ENCODE measurements around the gene INCENP.
"Not testable (repeated sequence)": the region's sequence is repeated elsewhere in the genome, so short reads cannot be mapped to it uniquely, and the experiment has no call there.

Gene INCENP

GRCh38 chr11:62123669-62124185, at the start of gene INCENP:
Gene INCENP, plus strand, starts transcription at chr11:62124011. Its CDS starts 4,151 bp downstream, at chr11:62128162.
- DNase-seq (ENCODE audit: low read depth in 3 of 3), result peak; percentile 89 to 92 (median 90)

DNA sequence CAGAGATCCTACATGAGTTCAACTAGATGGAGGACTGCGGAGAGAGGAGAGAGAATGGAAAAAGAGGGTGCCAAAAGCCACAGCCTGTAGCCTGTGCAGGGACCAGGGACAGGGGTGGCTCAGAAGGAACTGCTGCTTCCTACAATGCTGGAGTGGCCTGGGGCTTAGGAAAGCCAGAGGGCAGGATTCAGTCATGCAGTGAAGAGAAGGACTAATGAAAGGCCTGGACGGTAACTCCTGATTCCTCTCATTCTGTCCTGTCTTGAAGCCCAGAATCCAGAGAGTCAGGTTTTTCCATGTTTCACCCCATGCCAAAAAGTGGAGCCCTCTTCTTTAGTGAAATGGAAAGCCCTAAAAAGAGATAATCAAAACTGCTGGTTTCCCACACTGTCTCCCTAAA, 48.4 kb upstream of the INCENP start:
- DNase-seq (ENCODE audit: low read depth in 3 of 3), result no peak

DNA sequence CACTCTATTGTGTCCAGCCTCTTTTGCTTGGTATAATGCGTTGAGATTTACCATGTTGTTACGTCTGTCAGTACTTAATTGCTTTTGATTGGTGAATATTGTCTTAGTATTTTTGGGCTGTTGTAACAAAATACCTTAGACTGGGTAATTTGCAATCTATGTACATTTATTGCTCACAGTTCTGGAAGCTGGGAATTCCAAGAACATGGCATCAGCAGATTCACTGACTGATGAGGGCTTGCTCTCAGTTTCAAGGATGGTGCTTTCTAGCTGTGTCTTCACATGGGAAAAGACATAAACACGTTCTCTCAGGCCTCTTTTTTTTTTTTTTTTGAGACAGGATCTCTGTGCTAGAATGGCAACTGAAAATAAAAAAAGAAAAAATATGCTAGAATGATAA, 46.7 kb upstream of the INCENP start:
- DNase-seq (ENCODE audit: low read depth in 3 of 3), result no peak

GRCh38 chr11:62081378-62082291, 42.2 kb upstream of the INCENP start:
- peak; percentile 60 to 71 (median 66) for DNase-seq (ENCODE audit: low read depth in 3 of 3)

- no peak for DNase-seq (ENCODE audit: low read depth in 3 of 3)
These were observed 41.5 kb upstream of the INCENP start for GRCh38 chr11:62082292-62082657.

DNA sequence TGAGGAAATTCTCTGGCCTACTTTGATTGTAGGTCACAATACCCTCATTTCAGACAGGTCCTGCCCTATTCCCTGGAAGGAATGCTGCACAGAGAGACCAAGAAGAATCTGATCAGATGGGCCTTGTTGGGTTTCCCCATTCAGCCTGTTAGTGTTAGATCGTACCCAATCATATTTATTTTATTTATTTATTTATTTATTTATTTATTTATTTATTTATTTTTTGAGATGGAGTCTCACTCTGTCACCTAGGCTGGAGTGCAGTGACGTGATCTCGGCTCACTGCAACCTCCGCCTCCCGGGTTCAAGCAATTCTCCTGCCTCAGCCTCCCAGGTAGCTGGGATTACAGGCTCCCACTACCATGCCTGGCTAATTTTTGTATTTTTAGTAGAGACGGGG, 39.0 kb upstream of the INCENP start:
- not testable (repeated sequence) for DNase-seq (ENCODE audit: low read depth in 3 of 3)

- DNase-seq (ENCODE audit: low read depth in 3 of 3), result no peak
These were observed 36.1 kb upstream of the INCENP start for GRCh38 chr11:62087694-62088093.

GRCh38 chr11:62088331-62088933, 35.4 kb upstream of the INCENP start:
- DNase-seq (ENCODE audit: low read depth in 3 of 3), result no peak

- DNase-seq (ENCODE audit: low read depth in 3 of 3), result no peak
These were observed 20.7 kb upstream of the INCENP start for GRCh38 chr11:62103141-62103540.

- no peak for DNase-seq (ENCODE audit: low read depth in 3 of 3)
These were observed 19.8 kb upstream of the INCENP start for GRCh38 chr11:62103986-62104385.

- DNase-seq (ENCODE audit: low read depth in 3 of 3), result no peak
These were observed 18.8 kb upstream of the INCENP start for GRCh38 chr11:62104816-62105653.

DNA sequence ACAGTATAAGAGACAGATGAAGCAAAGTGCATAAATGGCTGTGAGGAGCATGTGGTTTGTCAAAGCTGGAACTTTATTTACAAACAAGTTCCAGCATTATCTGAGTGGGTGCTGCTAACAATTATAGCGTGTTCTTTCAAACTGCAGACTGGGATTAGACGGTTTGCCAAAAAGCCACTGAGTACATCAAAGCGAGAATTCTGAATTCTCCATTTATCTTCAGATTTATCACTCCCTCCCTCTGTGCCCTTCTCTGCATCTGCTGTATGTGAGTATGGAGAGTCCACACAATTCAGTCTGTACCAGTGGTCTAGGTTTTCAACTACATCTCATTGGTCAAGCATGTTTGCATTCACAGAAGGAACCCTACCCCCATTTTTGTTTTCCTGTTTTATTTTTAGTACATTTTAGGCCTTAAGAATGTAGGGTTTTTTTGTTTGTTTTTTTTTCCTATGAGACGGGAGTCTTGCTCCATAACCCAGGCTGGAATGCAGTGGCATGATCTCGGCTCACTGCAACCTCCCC, 18.1 kb upstream of the INCENP start:
- DNase-seq (ENCODE audit: low read depth in 3 of 3), result no peak

DNA sequence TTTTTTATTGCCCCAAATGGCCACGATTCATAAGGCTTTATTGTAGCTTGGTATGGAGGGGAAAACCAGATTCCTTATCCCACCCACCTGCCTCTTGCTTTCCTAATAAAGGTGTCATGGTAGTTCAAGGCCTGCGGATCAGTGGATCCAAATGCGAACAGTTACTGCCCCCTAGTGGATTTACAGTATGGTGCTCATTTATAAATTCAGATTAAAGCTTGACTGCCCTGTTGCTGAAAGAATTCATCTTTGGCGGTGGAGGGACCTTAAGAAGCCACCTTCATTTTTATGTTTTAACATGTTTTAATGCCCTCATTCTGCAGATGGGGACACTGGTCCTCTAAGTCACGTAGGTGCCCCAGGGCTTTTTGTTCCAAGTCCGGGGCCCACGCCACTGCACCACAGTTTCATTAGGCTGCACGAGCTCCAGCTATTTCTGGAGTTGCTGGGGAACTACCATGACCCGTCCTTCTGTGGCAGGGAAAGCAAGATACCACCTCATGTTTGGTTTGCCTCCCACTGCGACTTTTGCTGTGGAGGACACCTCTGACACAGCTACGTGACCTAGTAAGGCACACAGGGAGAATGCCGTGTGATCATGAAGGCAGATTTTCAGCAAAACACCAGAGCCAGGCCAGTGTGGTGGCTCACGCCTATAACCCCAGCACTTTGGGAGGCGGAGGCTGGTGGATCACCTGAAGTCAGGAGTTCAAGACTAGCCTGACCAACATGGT, 15.6 kb upstream of the INCENP start:
- DNase-seq (ENCODE audit: low read depth in 3 of 3), result peak in 1 of 3 experiments; percentile 18

DNA sequence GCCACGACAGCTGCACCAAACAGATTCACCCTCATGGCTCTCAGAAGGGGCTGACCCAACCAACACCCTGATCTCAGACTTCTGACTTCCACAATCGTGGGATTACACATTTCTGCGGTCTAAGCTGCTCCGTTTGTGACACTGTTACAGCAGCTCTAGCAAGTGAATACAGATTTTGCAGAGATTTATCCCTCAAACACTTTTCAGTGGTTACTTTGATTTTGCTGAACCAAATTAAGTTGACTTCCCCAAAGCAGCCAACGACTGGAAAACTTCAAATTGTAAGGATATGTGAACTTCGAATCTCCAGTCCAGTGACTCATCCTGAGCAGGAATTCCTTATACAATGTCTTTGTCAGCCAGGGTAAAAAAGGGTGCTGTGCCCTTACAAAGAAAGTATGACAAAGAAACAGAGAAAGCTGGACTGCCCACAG, 14.8 kb upstream of the INCENP start:
- DNase-seq (ENCODE audit: low read depth in 3 of 3), result no peak

- no peak for DNase-seq (ENCODE audit: low read depth in 3 of 3)
These were observed 8.6 kb upstream of the INCENP start for GRCh38 chr11:62115085-62115694.

DNA sequence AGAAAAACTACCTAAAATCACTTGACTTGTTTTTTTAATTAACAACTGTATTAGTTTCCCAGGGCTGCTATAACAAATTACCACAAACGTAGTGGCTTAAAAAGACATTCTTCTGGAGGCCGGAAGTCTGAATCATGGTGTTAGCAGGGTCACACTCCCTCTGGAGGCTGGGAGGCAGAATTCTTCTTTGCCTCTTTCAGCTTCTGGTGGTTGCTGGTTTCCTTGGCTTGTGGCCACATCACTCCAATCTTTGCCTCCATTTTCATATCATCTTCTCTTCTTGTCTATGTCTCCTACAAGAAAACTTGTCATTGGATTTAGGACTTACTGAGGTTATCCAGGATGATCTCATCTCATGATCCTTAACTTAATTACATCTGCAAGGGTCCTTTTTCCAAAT, 7.4 kb upstream of the INCENP start:
- DNase-seq (ENCODE audit: low read depth in 3 of 3), result no peak

GRCh38 chr11:62119569-62119968, 4.2 kb upstream of the INCENP start:
- DNase-seq (ENCODE audit: low read depth in 3 of 3), result no peak

- DNase-seq (ENCODE audit: low read depth in 3 of 3), result no peak
These were observed 3.8 kb upstream of the INCENP start for GRCh38 chr11:62120001-62120400.

GRCh38 chr11:62120431-62120830, 3.4 kb upstream of the INCENP start:
- no peak for DNase-seq (ENCODE audit: low read depth in 3 of 3)

DNA sequence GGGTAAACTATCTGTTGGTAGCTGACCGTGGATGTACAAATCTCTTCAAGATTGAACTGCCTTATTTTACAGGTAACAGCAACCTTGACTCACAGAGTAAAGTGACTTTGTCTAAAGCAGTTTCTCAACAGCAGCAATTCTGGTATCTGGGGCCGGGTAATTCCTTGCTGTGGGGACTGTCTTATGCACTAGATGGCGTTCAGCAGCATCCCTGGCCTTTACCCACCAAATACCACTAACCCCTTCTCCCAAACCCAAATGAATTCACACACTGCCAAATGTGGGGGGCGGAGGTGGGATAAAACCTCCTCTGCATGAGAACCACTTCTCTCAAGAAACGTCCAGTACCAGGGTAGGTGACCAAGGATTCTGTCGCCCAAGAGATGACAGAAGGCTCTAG, 1.7 kb upstream of the INCENP start:
- no peak for DNase-seq (ENCODE audit: low read depth in 3 of 3)
